ENCODE data around the gene ELK4. TPM values are rescaled to one million over a fixed set of nuclear protein-coding genes. Genes with fewer than 3 reads are reported as not detected.

ELK4 gene
- total RNA-seq, 1 experiment from 2014 or later = 31.2 TPM

DNA sequence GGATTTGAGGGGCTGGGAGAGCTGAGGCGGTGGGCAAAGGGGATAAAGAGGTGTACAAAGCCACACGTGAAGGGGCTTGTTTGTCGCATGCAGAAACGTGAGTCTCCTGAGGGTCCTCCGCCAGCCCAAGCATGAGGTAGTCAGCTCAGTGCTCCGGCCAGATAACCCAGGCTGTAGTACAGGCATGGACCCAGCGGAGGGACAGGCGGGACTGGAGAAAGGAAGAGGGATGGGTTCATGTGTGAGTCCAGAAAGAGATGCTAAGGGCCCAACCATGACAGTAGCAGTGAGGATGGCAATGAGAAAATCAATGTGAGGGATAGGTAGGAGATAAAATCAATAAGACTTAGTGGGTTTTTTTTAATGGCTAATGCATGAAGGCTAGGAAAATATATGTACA lies 13.7 kb upstream of the ELK4 start:
- Mint-ChIP-seq H3K4me1 (peaks cover 18 to 25% of the 10 kb centered on the region in 2 experiments), H3K9me3 (no peaks in the 10 kb centered on the region), H3K4me3 (no peak overlapping the region), H3K27ac (peak overlapping the region in 1 of 3 experiments; percentile 25; a peak in 1 of 7 replicates), H3K27me3 (ENCODE audit: low read depth) (no peaks in the 10 kb centered on the region), H3K36me3 (ENCODE audit: insufficient read depth in 1 of 3, low read depth in 3 of 3) (peaks cover 0 to 8% (median 6%) of the 10 kb centered on the region in 3 experiments; a peak in 4 of 7 replicates)
- Histone ChIP-seq H4K5ac (ENCODE audit: insufficient read length, low read depth, low read length) (no peak overlapping the region), H3K9ac (ENCODE audit: extremely low read depth, insufficient read length, low read length) (no peak overlapping the region), H3K56ac (ENCODE audit: insufficient read length, low read depth, low read length) (no peak overlapping the region), H3K27ac (ENCODE audit: insufficient read length, low read depth, low read length) (no peak overlapping the region), H3K27me3 (ENCODE audit: insufficient read depth, low read length) (no peaks in the 10 kb centered on the region), H3K4ac (ENCODE audit: low read depth, low read length) (no peak overlapping the region), H3T11ph (ENCODE audit: low read length) (no peak overlapping the region), H2AFZ (ENCODE audit: low read length) (no peak overlapping the region), H3K79me1 (ENCODE audit: insufficient read depth, low read depth, low read length, poor library complexity, severe bottlenecking) (no peaks in the 10 kb centered on the region), H2BK12ac (ENCODE audit: insufficient read length, low read depth, low read length) (no peak overlapping the region), H4K20me1 (ENCODE audit: control insufficient read depth, insufficient read depth, insufficient read length) (no peaks in the 10 kb centered on the region), H2BK120ac (ENCODE audit: low read depth, low read length, poor library complexity, severe bottlenecking) (no peak overlapping the region), H3K79me2 (ENCODE audit: insufficient read depth, low read length) (no peaks in the 10 kb centered on the region), H2BK5ac (ENCODE audit: insufficient read length, low read length) (no peak overlapping the region), H3K14ac (ENCODE audit: insufficient read depth, low read length) (no peak overlapping the region), H3K4me1 (ENCODE audit: insufficient read depth, low read length) (peaks cover 4% of the 10 kb centered on the region; the same call in 1 of the 2 replicates), H3K9me3 (ENCODE audit: control insufficient read depth, low read depth, low read length) (no peaks in the 10 kb centered on the region), H4K8ac (replicated peaks; ENCODE audit: insufficient read length, low read depth, low read length) (no peak overlapping the region), H4K91ac (ENCODE audit: insufficient read length, low read depth, low read length) (no peak overlapping the region), H3K23me2 (ENCODE audit: insufficient read length, low read depth, low read length, poor library complexity, severe bottlenecking) (no peaks in the 10 kb centered on the region), H2BK20ac (ENCODE audit: low read depth, low read length, poor library complexity, severe bottlenecking) (no peak overlapping the region), H3K4me2 (ENCODE audit: insufficient read depth, insufficient read length, low read length) (no peak overlapping the region), H3K23ac (ENCODE audit: insufficient read length, low read depth, low read length) (no peak overlapping the region), H2AK5ac (ENCODE audit: insufficient read length, low read length) (no peak overlapping the region), H3K18ac (ENCODE audit: insufficient read length, low read depth, low read length) (no peak overlapping the region), H2BK15ac (ENCODE audit: low read depth, low read length) (no peak overlapping the region)
- WGBS (ENCODE audit: extremely low coverage, insufficient read length, low lambda C conversion rate) = no CpG with 5 or more reads among the region's 8 CpGs
- TF ChIP-seq, protein P1, sequence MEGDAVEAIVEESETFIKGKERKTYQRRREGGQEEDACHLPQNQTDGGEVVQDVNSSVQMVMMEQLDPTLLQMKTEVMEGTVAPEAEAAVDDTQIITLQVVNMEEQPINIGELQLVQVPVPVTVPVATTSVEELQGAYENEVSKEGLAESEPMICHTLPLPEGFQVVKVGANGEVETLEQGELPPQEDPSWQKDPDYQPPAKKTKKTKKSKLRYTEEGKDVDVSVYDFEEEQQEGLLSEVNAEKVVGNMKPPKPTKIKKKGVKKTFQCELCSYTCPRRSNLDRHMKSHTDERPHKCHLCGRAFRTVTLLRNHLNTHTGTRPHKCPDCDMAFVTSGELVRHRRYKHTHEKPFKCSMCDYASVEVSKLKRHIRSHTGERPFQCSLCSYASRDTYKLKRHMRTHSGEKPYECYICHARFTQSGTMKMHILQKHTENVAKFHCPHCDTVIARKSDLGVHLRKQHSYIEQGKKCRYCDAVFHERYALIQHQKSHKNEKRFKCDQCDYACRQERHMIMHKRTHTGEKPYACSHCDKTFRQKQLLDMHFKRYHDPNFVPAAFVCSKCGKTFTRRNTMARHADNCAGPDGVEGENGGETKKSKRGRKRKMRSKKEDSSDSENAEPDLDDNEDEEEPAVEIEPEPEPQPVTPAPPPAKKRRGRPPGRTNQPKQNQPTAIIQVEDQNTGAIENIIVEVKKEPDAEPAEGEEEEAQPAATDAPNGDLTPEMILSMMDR (conservative IDR thresholded peaks at IDR 0.05) = 0 out of 3 replicates have a peak, but pooled peaks have one; percentile 13
- no peak for DNase-seq
